Smooth muscle cell (in vitro differentiated cells): Measurements from ENCODE around the gene WBP11. TPM values are rescaled to one million over a fixed set of nuclear protein-coding genes. Genes with fewer than 3 reads are reported as not detected.
A peak's percentile ranks its signal among the peaks of the same experiment; 100 is the strongest.

Experiments used
- DNase-seq: peaks from one replicate; lab custom pipeline; 2025; ENCODE audit not compliant: unreplicated experiment; lab: John Stamatoyannopoulos, UW
- H2AFZ ChIP-seq: fragments of 200-600 bp; sonication (generic); 2 replicates; pipeline ENCODE4 v1.6.0; 2016; ENCODE audit warnings: antibody characterized with exemption, low read depth, mild to moderate bottlenecking
- H3F3A ChIP-seq: fragments of 200-600 bp; sonication (generic); 2 replicates; pipeline ENCODE4 v1.6.0; 2017; ENCODE audit warnings: antibody characterized with exemption, low read depth
- H3K27ac ChIP-seq: fragments of 200-600 bp; sonication (generic); 2 replicates; pipeline ENCODE4 v1.5.1; 2016; ENCODE audit warnings: low read depth, mild to moderate bottlenecking
- H3K27me3 ChIP-seq: fragments of 200-600 bp; sonication (generic); 2 replicates; pipeline ENCODE4 v1.6.1; 2016; ENCODE audit warnings: low read depth, mild to moderate bottlenecking
- H3K36me3 ChIP-seq: fragments of 200-600 bp; sonication (generic); 2 replicates; pipeline ENCODE4 v1.5.1; 2016; ENCODE audit warnings: low read depth
- H3K4me1 ChIP-seq: fragments of 200-600 bp; sonication (generic); 2 replicates; pipeline ENCODE4 v1.5.1; 2016; ENCODE audit warnings: low read depth
- H3K4me2 ChIP-seq: fragments of 200-600 bp; sonication (generic); 2 replicates; pipeline ENCODE4 v1.6.0; 2016; ENCODE audit warnings: mild to moderate bottlenecking
- H3K4me3 ChIP-seq: fragments of 200-600 bp; sonication (generic); 2 replicates; pipeline ENCODE4 v1.5.1; 2016; ENCODE audit warnings: mild to moderate bottlenecking
- H3K79me2 ChIP-seq: fragments of 200-600 bp; sonication (generic); 2 replicates; pipeline ENCODE4 v1.6.0; 2016; ENCODE audit warnings: low read depth, mild to moderate bottlenecking
- H3K9ac ChIP-seq: fragments of 200-600 bp; sonication (generic); 2 replicates; pipeline ENCODE4 v1.6.0; 2016; ENCODE audit warnings: low read depth
- H3K9me3 ChIP-seq: fragments of 200-600 bp; sonication (generic); replicated peaks from 2 replicates; pipeline ENCODE4 v1.5.1; 2016; ENCODE audit warnings: low read depth
- H4K20me1 ChIP-seq: fragments of 200-600 bp; sonication (generic); 2 replicates; pipeline ENCODE4 v1.6.0; 2016; ENCODE audit warnings: low read depth
- WGBS: methylation state at CpG from one replicate; pipeline ENCODE4 v1.1.7; 2016; ENCODE audit warnings: low lambda C conversion rate; 5-methylcytosine and 5-hydroxymethylcytosine counted together
- polyA plus RNA-seq: library from polyadenylated mRNA; unstranded; fragments of >200 nt; fragmentation: Nextera tagmentation; extraction: Ambion mirVana; gene quantifications from 2 replicates; pipeline ENCODE4 v1.2.1, GENCODE V29; 2016
- total RNA-seq: library from RNA; depleted of rRNA; stranded (reverse); fragments of >200 nt; gene quantifications from 2 replicates; pipeline ENCODE4 v1.2.3, GENCODE V29; 2014
- TF ChIP-seq, protein P1 (sequence below): fragments of 200-600 bp; sonication (generic); IDR thresholded peaks from 2 replicates; pipeline ENCODE4 v1.5.1; 2017; ENCODE audit warnings: borderline replicate concordance, mild to moderate bottlenecking, antibody characterized with exemption; ENCODE audit not compliant: insufficient read depth, poor library complexity, severe bottlenecking

The WBP11 gene
- total and polyA plus RNA-seq, 2 experiments from 2014 or later = 20.6 to 55.7 TPM

- H3F3A ChIP-seq = peaks cover 22% of the 10 kb centered on the region
- TF ChIP-seq, protein P1, sequence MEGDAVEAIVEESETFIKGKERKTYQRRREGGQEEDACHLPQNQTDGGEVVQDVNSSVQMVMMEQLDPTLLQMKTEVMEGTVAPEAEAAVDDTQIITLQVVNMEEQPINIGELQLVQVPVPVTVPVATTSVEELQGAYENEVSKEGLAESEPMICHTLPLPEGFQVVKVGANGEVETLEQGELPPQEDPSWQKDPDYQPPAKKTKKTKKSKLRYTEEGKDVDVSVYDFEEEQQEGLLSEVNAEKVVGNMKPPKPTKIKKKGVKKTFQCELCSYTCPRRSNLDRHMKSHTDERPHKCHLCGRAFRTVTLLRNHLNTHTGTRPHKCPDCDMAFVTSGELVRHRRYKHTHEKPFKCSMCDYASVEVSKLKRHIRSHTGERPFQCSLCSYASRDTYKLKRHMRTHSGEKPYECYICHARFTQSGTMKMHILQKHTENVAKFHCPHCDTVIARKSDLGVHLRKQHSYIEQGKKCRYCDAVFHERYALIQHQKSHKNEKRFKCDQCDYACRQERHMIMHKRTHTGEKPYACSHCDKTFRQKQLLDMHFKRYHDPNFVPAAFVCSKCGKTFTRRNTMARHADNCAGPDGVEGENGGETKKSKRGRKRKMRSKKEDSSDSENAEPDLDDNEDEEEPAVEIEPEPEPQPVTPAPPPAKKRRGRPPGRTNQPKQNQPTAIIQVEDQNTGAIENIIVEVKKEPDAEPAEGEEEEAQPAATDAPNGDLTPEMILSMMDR = no peak
- no peaks in the 10 kb centered on the region for H3K9me3 ChIP-seq
- H4K20me1 ChIP-seq = no peaks in the 10 kb centered on the region
- H3K27ac ChIP-seq = peak overlapping the region; percentile 93
- peak overlapping the region; percentile 88 for H3K4me2 ChIP-seq
- H3K79me2 ChIP-seq = peaks cover 30% of the 10 kb centered on the region
- H2AFZ ChIP-seq = peak overlapping the region; percentile 80
- WGBS = 1% methylated on average over 34 of the region's 34 CpGs
- peak overlapping the region; percentile 89 for H3K9ac ChIP-seq
- no peaks in the 10 kb centered on the region for H3K27me3 ChIP-seq
- peaks cover 26% of the 10 kb centered on the region for H3K4me1 ChIP-seq
- peak overlapping the region; percentile 72 for H3K4me3 ChIP-seq
- no peaks in the 10 kb centered on the region for H3K36me3 ChIP-seq
- DNase-seq = no peak
Measured at GRCh38 chr12:14774906-14775635, 28.2 kb downstream of the WBP11 start.

DNA sequence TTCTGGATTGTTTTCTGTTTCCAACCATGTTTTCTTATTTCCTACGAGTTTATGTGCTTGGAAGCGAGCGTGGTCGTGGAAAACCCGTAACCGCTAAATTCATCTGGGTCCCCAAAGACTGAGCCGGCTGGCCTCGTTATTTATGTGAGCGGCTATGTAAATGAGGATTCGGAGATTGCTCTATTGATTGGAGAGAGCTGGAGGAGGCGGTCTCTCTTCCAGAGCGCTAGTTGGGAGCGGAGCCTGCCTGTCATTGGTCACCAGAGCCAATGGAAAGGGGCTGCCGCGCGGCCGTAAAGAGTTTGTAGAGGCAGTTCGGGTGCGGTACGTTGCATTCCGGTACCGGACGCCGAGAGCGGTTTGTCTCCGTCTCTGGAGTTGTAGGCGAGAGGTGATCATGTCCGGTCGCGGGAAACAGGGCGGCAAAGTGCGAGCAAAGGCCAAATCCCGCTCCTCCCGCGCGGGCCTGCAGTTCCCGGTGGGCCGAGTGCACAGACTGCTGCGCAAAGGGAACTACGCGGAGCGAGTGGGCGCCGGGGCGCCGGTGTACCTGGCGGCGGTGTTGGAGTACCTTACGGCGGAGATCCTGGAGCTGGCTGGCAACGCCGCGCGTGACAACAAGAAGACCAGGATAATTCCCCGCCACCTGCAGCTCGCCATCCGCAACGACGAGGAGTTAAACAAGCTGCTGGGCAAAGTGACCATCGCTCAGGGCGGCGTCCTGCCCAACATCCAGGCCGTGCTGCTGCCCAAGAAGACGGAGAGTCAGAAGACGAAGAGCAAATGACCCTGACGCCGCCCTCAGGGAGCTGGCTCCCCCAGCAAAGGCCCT is 29.0 kb downstream of the WBP11 start:
- Histone ChIP-seq H3K27ac (peak overlapping the region; percentile 93), H3K9me3 (no peaks in the 10 kb centered on the region), H3K79me2 (peaks cover 30% of the 10 kb centered on the region), H3K27me3 (no peaks in the 10 kb centered on the region), H3K36me3 (no peaks in the 10 kb centered on the region), H3K4me1 (peaks cover 26% of the 10 kb centered on the region), H2AFZ (peak overlapping the region; percentile 80), H3K4me3 (peak overlapping the region; percentile 72), H3K4me2 (peak overlapping the region; percentile 88), H3K9ac (peak overlapping the region; percentile 89), H3F3A (peaks cover 22% of the 10 kb centered on the region), H4K20me1 (peaks cover 5% of the 10 kb centered on the region)
- TF ChIP-seq, protein P1 = no peak
- WGBS = under 1% methylated on average over 67 of the region's 67 CpGs
- DNase-seq = peak; percentile 62

DNA sequence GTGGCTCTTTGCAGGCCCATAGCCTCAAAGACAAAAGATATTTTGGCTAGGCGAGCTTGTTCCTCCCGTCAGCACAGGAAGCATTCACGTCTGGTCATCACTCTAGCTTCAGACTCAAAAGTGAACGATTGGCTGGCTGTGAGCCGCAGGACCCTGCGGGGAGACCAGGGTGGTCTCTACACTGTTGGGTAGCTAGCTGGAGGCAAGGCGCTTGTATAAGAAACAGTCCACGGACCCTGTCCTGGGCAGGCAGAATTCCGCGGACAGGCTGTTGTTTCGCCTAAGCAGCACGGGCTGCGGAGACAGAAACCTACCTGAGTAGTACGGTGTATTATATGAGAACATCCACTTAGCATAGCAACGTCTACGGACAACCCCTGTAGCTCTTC is 29.6 kb downstream of the WBP11 start:
- Histone ChIP-seq H2AFZ (peak overlapping the region; percentile 61), H3K4me3 (peak overlapping the region; percentile 72), H3K9me3 (no peaks in the 10 kb centered on the region), H3K27ac (peak overlapping the region; percentile 93), H3K27me3 (no peaks in the 10 kb centered on the region), H3K36me3 (no peaks in the 10 kb centered on the region), H4K20me1 (peaks cover 6% of the 10 kb centered on the region), H3F3A (peaks cover 22% of the 10 kb centered on the region), H3K4me2 (peak overlapping the region; percentile 88), H3K4me1 (peaks cover 26% of the 10 kb centered on the region), H3K9ac (peak overlapping the region; percentile 76), H3K79me2 (peaks cover 30% of the 10 kb centered on the region)
- TF ChIP-seq, protein P1 = no peak
- no peak for DNase-seq
- under 1% methylated on average over 16 of the region's 16 CpGs for WGBS
